ENCODE results near the gene VIPAS39.

- TF ChIP-seq, protein P1, sequence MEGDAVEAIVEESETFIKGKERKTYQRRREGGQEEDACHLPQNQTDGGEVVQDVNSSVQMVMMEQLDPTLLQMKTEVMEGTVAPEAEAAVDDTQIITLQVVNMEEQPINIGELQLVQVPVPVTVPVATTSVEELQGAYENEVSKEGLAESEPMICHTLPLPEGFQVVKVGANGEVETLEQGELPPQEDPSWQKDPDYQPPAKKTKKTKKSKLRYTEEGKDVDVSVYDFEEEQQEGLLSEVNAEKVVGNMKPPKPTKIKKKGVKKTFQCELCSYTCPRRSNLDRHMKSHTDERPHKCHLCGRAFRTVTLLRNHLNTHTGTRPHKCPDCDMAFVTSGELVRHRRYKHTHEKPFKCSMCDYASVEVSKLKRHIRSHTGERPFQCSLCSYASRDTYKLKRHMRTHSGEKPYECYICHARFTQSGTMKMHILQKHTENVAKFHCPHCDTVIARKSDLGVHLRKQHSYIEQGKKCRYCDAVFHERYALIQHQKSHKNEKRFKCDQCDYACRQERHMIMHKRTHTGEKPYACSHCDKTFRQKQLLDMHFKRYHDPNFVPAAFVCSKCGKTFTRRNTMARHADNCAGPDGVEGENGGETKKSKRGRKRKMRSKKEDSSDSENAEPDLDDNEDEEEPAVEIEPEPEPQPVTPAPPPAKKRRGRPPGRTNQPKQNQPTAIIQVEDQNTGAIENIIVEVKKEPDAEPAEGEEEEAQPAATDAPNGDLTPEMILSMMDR (optimal IDR thresholded peaks at IDR 0.05 in 1 of 3, IDR thresholded peaks at IDR 0.05 in 1 of 3, conservative IDR thresholded peaks at IDR 0.05 in 1 of 3; ENCODE audit: extremely low read depth in 1 of 3, insufficient read depth in 2 of 3, low read length in 3 of 3), result peak; percentile 55 to 79 (median 68)
- no peak for TF ChIP-seq EZH2 (IDR thresholded peaks at IDR 0.05; ENCODE audit: low read length)
These were observed 1.8 kb upstream of the VIPAS39 start for GRCh38 chr14:77459072-77459723.

All from keratinocyte (primary cell).